Naive thymus-derived CD4-positive, alpha-beta T cell (primary cell): ENCODE results near the gene SMS. TPM values are rescaled to one million over a fixed set of nuclear protein-coding genes. Genes with fewer than 3 reads are reported as not detected.

ENCODE experiments used
- ATAC-seq: fragments of 150-1000 bp; cut with Tn5 transposase; 2 replicates; pipeline ENCODE4 v1.10.0; 2021; ENCODE audit warnings: mild to moderate bottlenecking, moderate library complexity
- CTCF ChIA-PET: fragments of 350-600 bp; sonication (Branson Sonifier 250); formaldehyde crosslinking; loops from one replicate; lab custom pipeline; 2021; ENCODE audit warnings: antibody characterized with exemption; lab: Charles Lee
- POLR2A ChIA-PET: fragments of 350-600 bp; sonication (Branson Sonifier 250); formaldehyde crosslinking; loops from one replicate; lab custom pipeline; 2021; ENCODE audit warnings: antibody characterized with exemption, inconsistent platforms; lab: Charles Lee
- DNase-seq, 9 donors: peaks; one replicate each; pipeline versions ENCODE4 v3.0.0 to v3.0.0-alpha.2; 2020 to 2022; ENCODE audit warnings: mixed read lengths in 1 of 9
- H3K27ac ChIP-seq: one replicate; pipeline ENCODE4 v1.7.0; 2013; ENCODE audit warnings: mild to moderate bottlenecking, low read depth, low read length, moderate library complexity
- H3K27me3 ChIP-seq, 2 donors: one replicate each; pipeline ENCODE4 v1.7.0; 2013; ENCODE audit warnings: low read length in 2 of 2, mild to moderate bottlenecking in 2 of 2, moderate library complexity in 2 of 2; ENCODE audit not compliant: control insufficient read depth in 2 of 2, insufficient read depth in 2 of 2
- H3K36me3 ChIP-seq, 3 experiments: 1 replicate in 2 of 3; 2 replicates in 1 of 3; pipeline ENCODE4 v1.7.0; 2013; ENCODE audit warnings: low read length in 3 of 3, mild to moderate bottlenecking in 3 of 3, moderate library complexity in 1 of 3; ENCODE audit not compliant: insufficient read depth in 3 of 3, control insufficient read depth in 2 of 3
- H3K4me1 ChIP-seq, 2 donors: one replicate each; pipeline ENCODE4 v1.7.0; 2013; ENCODE audit warnings: low read length in 2 of 2, mild to moderate bottlenecking in 2 of 2, moderate library complexity in 1 of 2; ENCODE audit not compliant: control insufficient read depth in 2 of 2, insufficient read depth in 2 of 2
- H3K4me3 ChIP-seq: 2 replicates; pipeline ENCODE4 v1.7.0; 2013; ENCODE audit warnings: mild to moderate bottlenecking, low read length
- H3K9me3 ChIP-seq, 3 experiments: 1 replicate in 2 of 3; 2 replicates in 1 of 3; pipeline ENCODE4 v1.7.0; 2013; ENCODE audit warnings: low read length in 3 of 3; ENCODE audit not compliant: control insufficient read depth in 2 of 3
- H3K27ac Mint-ChIP-seq, 9 donors: one replicate each; pipeline ENCODE4 v1.8.0; 2020 to 2022; ENCODE audit warnings: mixed read lengths in 9 of 9, mild to moderate bottlenecking in 8 of 9, moderate library complexity in 5 of 9, inconsistent platforms in 2 of 9
- H3K27me3 Mint-ChIP-seq, 5 donors: one replicate each; pipeline ENCODE4 v1.8.0; 2021 to 2022; ENCODE audit warnings: mixed read lengths in 5 of 5, mild to moderate bottlenecking in 1 of 5
- H3K36me3 Mint-ChIP-seq, 5 donors: one replicate each; pipeline ENCODE4 v1.8.0; 2020 to 2022; ENCODE audit warnings: mixed read lengths in 5 of 5, mild to moderate bottlenecking in 3 of 5, inconsistent platforms in 1 of 5
- H3K4me1 Mint-ChIP-seq, 7 donors: one replicate each; pipeline ENCODE4 v1.8.0; 2020 to 2022; ENCODE audit warnings: mixed read lengths in 7 of 7, mild to moderate bottlenecking in 3 of 7, inconsistent platforms in 1 of 7
- H3K4me3 Mint-ChIP-seq, 10 donors: one replicate each; pipeline ENCODE4 v1.8.0; 2020 to 2022; ENCODE audit warnings: mild to moderate bottlenecking in 10 of 10, mixed read lengths in 10 of 10, moderate library complexity in 6 of 10, inconsistent platforms in 2 of 10
- H3K9me3 Mint-ChIP-seq, 11 donors: one replicate each; pipeline ENCODE4 v1.8.0; 2020 to 2022; ENCODE audit warnings: mixed read lengths in 11 of 11, mild to moderate bottlenecking in 4 of 11, inconsistent platforms in 1 of 11, moderate library complexity in 1 of 11
- intact Hi-C, 2 donors: fragments of 100-400 bp; cut with micrococcal nuclease; formaldehyde crosslinking; loops; one replicate each; pipeline ENCODE4 v1.15.1; 2023
- polyA plus RNA-seq, 2 donors: library from polyadenylated mRNA; unstranded; fragments of 300-500 nt; fragmentation: Illumina TruSeq; gene quantifications; one replicate each; pipeline ENCODE4 v1.2.3, GENCODE V29; 2021
- total RNA-seq, 6 experiments: library from RNA in 5 of 6; stranded (reverse) in 5 of 6; gene quantifications; 1 replicate in 5 of 6; 2 replicates in 1 of 6; pipeline ENCODE4 v1.2.3 and lab custom pipeline; 2021 to 2026

Gene SMS
- total and polyA plus RNA-seq, 7 experiments from 2014 or later, result 14.7 to 57.4 (median 20.4) TPM

DNA sequence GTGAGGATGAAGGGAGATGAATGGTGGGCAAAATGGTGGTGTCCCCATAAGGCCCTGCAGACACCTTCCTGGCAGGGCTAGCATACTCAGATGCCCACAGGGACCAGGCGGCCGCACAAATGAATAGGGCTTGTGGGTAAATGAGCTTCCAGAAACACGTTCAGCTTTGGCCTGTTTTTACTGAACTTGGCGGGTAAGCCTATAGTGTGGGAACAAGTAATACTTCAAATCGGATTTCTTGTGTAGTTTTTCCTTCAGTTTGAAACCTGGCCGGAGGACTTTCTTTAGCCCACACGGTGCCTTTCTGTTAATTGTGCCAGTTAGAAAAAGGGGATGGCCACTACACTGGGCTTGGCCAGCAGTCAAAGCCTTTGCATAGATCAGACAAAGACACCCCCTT lies 22.8 kb downstream of the SMS start:
- no peak overlapping the region for H3K4me3 ChIP-seq
- H3K4me1 Mint-ChIP-seq, result peaks cover 7 to 34% (median 30%) of the 10 kb centered on the region in 7 donors
- H3K9me3 ChIP-seq, result no peaks in the 10 kb centered on the region
- no peak overlapping the region for H3K4me3 Mint-ChIP-seq
- H3K27me3 ChIP-seq, result no peaks in the 10 kb centered on the region
- no peaks in the 10 kb centered on the region for H3K36me3 Mint-ChIP-seq
- POLR2A ChIA-PET, result no interaction called here
- no peak overlapping the region for H3K27ac Mint-ChIP-seq
- DNase-seq (no peak), ATAC-seq (no peak)
- no peaks in the 10 kb centered on the region for H3K36me3 ChIP-seq
- no peaks in the 10 kb centered on the region for H3K9me3 Mint-ChIP-seq
- intact Hi-C loops, result no loop called here
- H3K4me1 ChIP-seq, result no peaks in the 10 kb centered on the region
- no peaks in the 10 kb centered on the region for H3K27me3 Mint-ChIP-seq
- H3K27ac ChIP-seq, result no peak overlapping the region
- CTCF ChIA-PET, result no interaction called here

DNA sequence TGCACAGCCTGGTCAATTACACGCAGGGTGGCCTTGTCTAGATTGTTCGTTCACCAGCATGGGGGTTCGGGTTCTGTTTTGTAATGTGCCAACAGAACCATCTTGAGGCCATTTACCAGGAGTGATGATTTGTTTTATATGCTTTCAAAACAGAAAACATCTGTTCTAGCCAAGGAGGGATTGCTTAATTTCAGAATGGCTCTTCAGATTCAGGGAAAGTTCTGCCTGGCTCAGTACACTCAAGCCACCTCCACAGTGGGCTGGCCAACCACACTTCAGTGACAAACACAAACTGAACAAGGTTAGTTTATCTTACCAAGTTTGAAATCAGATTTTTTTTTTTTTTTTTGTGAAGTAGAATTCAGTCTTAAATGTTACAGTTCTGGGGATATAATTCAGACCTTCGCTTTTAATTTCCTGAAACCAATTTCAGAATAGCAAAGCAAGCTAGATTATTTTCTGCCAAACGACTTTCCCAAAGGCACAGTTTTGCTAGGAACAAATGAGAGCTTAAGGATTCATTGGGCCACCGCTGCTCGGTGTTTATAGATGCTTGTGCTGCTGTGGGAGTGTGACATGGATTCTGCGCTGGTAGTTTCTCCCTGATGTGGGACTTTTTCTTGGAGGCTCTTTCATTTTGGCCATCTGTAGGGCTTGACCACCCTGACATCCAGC lies 23.4 kb downstream of the SMS start:
- POLR2A ChIA-PET, result no interaction called here
- H3K36me3 Mint-ChIP-seq, result no peaks in the 10 kb centered on the region
- H3K4me3 Mint-ChIP-seq, result no peak overlapping the region
- H3K4me1 Mint-ChIP-seq, result peaks cover 7 to 28% (median 24%) of the 10 kb centered on the region in 7 donors
- H3K27ac ChIP-seq, result no peak overlapping the region
- H3K4me3 ChIP-seq, result no peak overlapping the region
- no peaks in the 10 kb centered on the region for H3K27me3 ChIP-seq
- H3K9me3 Mint-ChIP-seq, result no peaks in the 10 kb centered on the region
- ATAC-seq (no peak), DNase-seq (no peak)
- no peaks in the 10 kb centered on the region for H3K36me3 ChIP-seq
- H3K4me1 ChIP-seq, result no peaks in the 10 kb centered on the region
- intact Hi-C loops, result no loop called here
- H3K27ac Mint-ChIP-seq, result no peak overlapping the region
- no peaks in the 10 kb centered on the region for H3K9me3 ChIP-seq
- no peaks in the 10 kb centered on the region for H3K27me3 Mint-ChIP-seq
- CTCF ChIA-PET, result no interaction called here

DNA sequence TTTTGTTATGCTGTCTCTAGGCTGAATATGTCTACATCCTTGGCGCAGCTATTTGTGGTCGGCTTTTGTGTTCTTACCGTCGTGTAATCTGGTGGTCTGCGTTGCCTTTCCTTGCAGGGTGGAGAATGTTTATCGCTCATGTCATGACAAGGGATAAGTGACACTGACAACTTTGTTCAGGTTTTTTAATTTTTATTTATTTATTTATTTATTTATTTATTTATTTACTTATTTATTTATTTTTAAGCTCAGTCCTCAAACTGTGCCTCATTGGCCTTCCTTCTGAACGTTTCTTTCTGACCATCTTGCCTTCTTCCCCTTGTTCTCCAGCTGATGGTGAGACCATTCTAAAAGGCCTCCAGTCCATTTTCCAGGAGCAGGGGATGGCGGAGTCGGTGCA lies 26.4 kb downstream of the SMS start:
- ChIA-PET POLR2A (no interaction called here), CTCF (no interaction called here)
- H3K27me3 Mint-ChIP-seq, result no peaks in the 10 kb centered on the region
- no peak overlapping the region for H3K4me3 Mint-ChIP-seq
- ATAC-seq (no peak), DNase-seq (no peak)
- no peak overlapping the region for H3K27ac Mint-ChIP-seq
- H3K36me3 ChIP-seq, result no peaks in the 10 kb centered on the region
- no peak overlapping the region for H3K27ac ChIP-seq
- H3K4me1 Mint-ChIP-seq, result peaks cover 0 to 9% (median 0%) of the 10 kb centered on the region in 7 donors
- H3K4me3 ChIP-seq, result no peak overlapping the region
- no peaks in the 10 kb centered on the region for H3K9me3 ChIP-seq
- intact Hi-C loops, result no loop called here
- H3K9me3 Mint-ChIP-seq, result no peaks in the 10 kb centered on the region
- no peaks in the 10 kb centered on the region for H3K27me3 ChIP-seq
- peaks cover 0 to 4% (median 0%) of the 10 kb centered on the region in 5 donors for H3K36me3 Mint-ChIP-seq
- H3K4me1 ChIP-seq, result no peaks in the 10 kb centered on the region

DNA sequence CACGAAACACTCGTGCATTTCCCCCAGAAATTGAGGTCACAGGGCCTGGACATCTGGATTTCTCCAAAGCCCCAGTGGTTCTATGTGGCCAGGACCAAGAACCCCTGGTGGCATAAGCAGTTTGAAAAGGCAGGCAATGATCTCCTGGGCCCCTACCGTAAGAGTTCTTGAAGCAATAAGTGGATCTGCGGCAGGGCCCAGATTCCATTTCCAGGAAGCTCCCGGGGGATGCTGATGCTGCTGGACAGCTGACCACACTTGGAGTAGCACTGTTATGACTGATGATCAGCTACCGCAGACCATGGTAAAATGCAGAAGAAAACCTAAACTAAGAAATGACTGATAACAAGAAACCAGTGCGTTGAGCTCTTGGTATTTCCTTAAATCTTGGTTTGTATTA lies 27.8 kb downstream of the SMS start:
- no peak for DNase-seq
- Mint-ChIP-seq H3K4me3 (no peak overlapping the region), H3K27ac (no peak overlapping the region), H3K9me3 (no peaks in the 10 kb centered on the region), H3K27me3 (no peaks in the 10 kb centered on the region), H3K4me1 (peaks cover 0 to 16% (median 12%) of the 10 kb centered on the region in 7 donors), H3K36me3 (peaks cover 0 to 7% (median 0%) of the 10 kb centered on the region in 5 donors)
- no peak overlapping the region for H3K27ac ChIP-seq
- intact Hi-C loops, result no loop called here
- peaks cover 0 to 4% of the 10 kb centered on the region in 2 donors for H3K4me1 ChIP-seq
- no peak for ATAC-seq
- H3K27me3 ChIP-seq, result no peaks in the 10 kb centered on the region
- H3K4me3 ChIP-seq, result no peak overlapping the region
- ChIA-PET POLR2A (interaction anchor here (0.6 kb wide), 1 partner anchor 26 kb away, joined by 3 read pairs; no protein-coding TSS in a partner anchor), CTCF (no interaction called here)
- no peaks in the 10 kb centered on the region for H3K9me3 ChIP-seq
- H3K36me3 ChIP-seq, result no peaks in the 10 kb centered on the region

DNA sequence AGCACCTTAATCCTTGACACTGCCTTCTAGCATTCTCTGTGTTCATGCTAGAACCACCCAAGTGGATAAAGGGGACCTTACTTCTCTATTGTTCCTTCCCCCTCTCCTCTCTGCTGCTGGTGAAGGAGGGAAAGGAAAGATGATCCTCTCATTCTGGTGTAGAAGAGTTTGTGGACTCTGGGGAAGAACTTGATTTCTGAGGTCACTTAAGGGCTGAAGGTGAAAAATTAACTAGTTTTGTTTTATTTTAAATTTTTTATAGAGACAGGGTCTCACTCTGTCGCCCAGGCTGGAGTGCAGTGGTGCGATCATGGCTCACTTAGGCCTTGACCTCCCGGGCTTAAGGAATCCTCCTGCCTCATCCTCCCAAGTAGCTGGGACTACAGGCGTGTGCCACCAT lies 29.8 kb downstream of the SMS start:
- ATAC-seq (no peak), DNase-seq (no peak)
- H3K27ac ChIP-seq, result no peak overlapping the region
- intact Hi-C loops, result loop anchor here in 1 of 2 donors (5.0 to 10.0 kb wide), 3 partner anchors 43 to 1706 kb away; partner anchors contain the start of gene RPS6KA3
- H3K4me3 ChIP-seq, result no peak overlapping the region
- Mint-ChIP-seq H3K36me3 (peaks cover 0 to 10% (median 0%) of the 10 kb centered on the region in 5 donors), H3K27ac (peak overlapping the region in 2 of 9 donors; percentile 26 to 52), H3K9me3 (no peaks in the 10 kb centered on the region), H3K4me1 (peaks cover 0 to 30% (median 26%) of the 10 kb centered on the region in 7 donors), H3K27me3 (no peaks in the 10 kb centered on the region), H3K4me3 (no peak overlapping the region)
- H3K4me1 ChIP-seq, result peaks cover 10% of the 10 kb centered on the region in 2 donors
- no peaks in the 10 kb centered on the region for H3K9me3 ChIP-seq
- CTCF ChIA-PET, result no interaction called here
- no peaks in the 10 kb centered on the region for H3K36me3 ChIP-seq
- no peaks in the 10 kb centered on the region for H3K27me3 ChIP-seq
- POLR2A ChIA-PET, result no interaction called here

DNA sequence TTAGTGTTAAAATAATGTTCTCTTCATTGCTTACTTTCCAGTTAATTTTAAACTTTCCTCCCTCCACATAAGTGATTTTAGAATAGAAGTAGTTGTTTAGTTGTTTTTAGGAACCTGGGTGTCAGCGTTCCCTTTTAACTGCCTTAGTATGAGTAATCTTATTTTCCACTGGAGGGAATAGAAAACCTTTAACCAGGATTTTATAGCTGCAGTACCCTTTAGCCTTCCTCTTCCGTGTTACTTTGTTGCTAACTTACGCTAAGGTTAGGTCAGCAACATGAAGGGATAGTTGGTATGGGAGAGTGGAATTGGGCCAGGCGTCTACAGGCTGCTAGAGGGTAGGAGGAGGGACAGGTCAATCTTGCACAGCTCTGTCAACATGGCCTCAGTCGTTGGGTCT lies 31.5 kb downstream of the SMS start:
- H3K27me3 Mint-ChIP-seq, result no peaks in the 10 kb centered on the region
- no peaks in the 10 kb centered on the region for H3K9me3 Mint-ChIP-seq
- CTCF ChIA-PET, result no interaction called here
- POLR2A ChIA-PET, result interaction anchor here (0.6 kb wide), 1 partner anchor 1353 kb away, joined by 4 read pairs; no protein-coding TSS in a partner anchor
- Histone ChIP-seq H3K4me3 (no peak overlapping the region), H3K27me3 (no peaks in the 10 kb centered on the region), H3K9me3 (no peaks in the 10 kb centered on the region), H3K27ac (no peak overlapping the region), H3K36me3 (peaks cover 0 to under 1% (median 0%) of the 10 kb centered on the region in 3 experiments), H3K4me1 (peaks cover 10% of the 10 kb centered on the region in 2 donors)
- H3K4me1 Mint-ChIP-seq, result peaks cover 0 to 37% (median 26%) of the 10 kb centered on the region in 7 donors
- ATAC-seq, result no peak
- H3K36me3 Mint-ChIP-seq, result peaks cover 0 to 10% (median 0%) of the 10 kb centered on the region in 5 donors
- intact Hi-C loops, result loop anchor here in 1 of 2 donors (5.0 to 10.0 kb wide), 3 partner anchors 45 to 1707 kb away; partner anchors contain the start of gene RPS6KA3
- H3K27ac Mint-ChIP-seq, result peak overlapping the region; percentile 11 to 98 (median 94)
- no peak overlapping the region for H3K4me3 Mint-ChIP-seq
- DNase-seq, result no peak
